GM18909 (cell line): ENCODE measurements around the gene SYNJ2.

Source experiments
- ATAC-seq: cut with Tn5 transposase; IDR thresholded peaks from one replicate; pipeline ENCODE4 v1.9.1; 2021; ENCODE audit warnings: mild to moderate bottlenecking; ENCODE audit not compliant: unreplicated experiment, poor library complexity

Gene SYNJ2

DNA sequence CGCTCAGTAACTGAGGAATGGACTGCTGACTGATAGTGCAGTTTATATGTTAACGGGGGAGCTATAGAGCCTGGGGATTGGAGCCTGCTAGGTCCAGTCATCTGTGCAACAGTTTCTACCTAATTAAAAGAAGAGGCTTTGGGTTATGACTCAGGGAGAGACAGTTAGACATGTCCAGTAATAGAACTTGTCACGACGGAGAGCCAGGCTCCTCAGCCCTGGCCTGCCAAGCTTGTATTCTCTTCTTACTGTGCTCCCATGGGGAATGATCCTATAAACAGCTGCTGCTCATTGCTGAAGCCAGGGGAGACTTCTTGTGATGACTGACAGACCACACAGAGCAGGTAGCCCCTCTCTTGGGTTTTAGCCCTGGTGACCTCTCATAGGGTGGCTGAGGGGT lies 69.3 kb downstream of the SYNJ2 start:
- no peak for ATAC-seq

DNA sequence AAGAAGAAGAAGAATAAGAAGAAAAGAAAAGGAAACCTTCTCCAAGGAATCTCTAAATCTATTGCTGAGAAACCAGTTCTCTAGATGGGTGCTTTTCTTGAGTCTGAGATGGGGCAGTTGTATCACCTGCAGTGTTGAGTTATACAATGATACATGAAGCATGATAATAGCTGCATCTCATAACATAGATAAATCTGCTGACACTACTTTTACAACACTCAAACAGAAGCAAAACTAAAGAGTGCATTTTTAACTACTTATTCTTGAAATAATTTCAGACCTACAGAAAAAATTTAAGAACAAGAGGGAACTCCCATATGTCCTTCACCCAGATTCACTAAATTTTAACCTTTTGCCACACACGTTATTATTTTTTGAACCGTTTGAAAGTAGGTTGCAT lies 70.3 kb downstream of the SYNJ2 start:
- no peak for ATAC-seq

DNA sequence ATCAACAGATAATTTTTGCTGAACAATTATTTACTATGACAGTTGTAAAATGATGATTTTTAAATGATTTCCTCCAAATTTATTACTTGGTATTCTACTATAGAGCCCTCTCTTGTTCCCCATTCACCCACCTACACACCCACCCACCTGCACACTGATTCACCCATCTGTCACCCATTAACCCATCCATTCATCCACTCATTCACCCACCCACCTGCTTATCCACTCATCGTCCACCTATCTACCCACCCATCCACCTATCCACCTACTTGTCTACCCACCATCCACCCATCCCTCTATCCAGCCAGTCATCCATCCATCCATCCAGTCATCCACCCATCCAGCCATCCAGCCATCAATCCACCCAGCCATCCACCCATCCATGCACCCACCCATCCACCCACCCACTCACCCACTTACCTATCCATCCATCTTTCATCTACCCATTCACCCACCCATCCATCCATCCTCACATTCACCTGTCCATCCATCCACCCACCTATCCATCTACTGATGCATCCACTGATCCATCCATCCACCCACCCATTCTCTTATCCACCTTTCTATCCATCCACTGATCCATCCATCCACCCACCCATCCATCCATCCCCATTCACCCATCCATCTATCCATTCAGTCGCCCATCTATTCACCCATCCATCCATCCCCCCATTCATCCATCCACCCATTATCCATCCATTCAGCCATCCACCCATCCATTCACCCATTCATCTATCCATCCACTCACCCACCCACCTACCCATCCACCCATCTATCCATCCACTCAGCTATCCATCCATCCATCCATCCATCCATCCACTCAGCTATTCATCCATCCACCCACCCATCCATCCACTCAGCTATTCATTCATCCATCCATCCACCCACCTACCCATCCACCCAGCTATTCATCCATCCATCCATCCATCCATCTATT lies 72.0 kb downstream of the SYNJ2 start:
- ATAC-seq: no peak

DNA sequence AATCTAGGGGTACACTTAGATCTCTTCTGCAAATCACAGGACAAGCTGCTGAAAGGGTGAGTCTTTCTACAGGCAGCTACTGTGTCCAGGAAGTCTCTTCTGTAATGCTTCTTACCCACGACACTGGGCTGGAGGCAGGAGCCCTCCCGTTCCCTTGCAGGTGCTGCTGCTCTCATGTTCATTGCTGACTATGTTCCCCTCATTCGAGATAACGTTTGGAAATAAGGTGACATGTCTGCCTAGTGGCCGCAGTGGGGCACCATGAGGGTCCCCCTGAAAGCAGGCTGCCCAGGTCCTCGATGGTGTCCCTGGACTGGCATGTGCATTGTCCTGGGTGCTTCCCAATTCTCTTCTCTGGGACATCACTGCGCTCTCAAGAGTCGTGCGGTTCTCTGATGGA lies 74.7 kb downstream of the SYNJ2 start:
- ATAC-seq: no peak

DNA sequence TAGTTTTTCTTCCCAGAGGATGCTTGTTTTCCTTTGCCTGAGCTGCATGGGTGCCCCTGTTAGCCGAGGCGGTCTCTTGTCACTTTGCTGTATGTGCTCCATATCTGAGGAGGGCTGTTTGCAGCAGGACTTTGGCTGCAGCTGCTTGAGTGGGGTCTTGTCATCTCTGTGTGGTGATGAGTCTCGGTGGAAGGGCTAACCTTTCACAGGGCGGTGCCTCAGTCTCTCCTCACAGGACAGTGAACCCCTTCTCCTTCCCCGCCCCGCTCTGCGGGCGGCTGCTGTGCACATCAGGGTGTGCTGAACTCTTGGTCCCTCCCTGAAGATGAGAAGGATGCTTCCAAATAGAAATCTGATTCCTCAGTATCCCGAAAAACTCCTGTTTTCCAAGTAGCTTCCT lies 75.1 kb downstream of the SYNJ2 start:
- no peak for ATAC-seq

DNA sequence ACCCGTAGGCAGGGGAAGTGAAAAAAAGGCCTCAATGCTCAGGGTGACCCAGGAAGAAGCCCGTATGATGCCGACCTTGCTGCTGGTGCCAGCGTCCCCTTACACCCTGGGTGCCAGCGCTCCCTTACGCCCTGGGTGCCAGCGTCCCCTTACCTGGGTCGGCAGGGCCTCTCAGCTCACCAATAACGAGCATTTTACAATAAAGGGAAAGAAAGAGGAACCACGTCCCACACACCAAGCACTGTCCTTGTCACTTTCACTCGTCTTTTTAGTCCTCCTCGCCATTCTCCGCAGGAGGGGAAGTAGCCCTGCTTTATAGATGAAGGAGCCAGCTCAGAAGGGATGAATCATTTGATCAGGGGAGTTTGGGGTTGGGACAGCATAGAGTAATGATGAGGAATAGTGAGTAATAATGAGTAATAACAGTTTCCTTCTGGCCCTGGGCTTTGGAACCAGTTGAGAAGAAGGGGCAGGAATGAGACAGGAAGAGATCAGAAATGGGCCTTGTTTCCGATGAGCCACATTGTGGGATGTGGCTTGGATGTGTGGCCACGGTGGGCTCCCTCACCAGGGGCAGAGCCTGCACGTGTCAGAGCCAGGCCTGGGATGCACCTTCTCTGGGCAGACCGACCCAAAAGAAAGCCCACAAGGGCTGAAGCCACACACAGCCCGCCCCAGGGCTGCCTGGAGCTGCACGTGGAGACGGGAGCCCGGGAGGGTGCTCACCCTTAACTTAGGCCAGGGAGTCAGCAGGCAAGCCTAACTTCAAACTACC lies 75.7 kb downstream of the SYNJ2 start:
- ATAC-seq: no peak

DNA sequence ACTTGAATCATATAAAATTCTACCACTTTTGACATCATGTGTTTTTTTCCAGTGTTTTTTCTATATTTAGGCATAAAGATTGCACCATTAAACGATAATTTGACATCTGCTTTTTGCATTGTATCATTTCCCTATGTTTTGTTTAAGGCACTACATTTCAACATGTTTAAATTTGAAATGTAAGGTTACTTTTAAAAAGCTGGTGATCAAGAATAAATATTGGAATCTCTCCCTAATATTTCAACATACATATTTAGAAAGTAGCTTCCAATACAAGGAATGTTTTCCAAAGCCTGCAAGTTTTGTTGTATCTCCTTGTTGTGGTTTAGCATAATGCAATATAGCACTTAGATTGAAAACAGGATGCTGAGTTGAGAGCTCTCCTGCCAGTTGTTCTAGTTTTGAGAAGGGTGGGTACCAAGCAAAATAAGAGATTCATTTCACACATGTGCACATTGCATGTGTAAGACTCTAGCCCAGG lies 76.5 kb downstream of the SYNJ2 start:
- no peak for ATAC-seq

DNA sequence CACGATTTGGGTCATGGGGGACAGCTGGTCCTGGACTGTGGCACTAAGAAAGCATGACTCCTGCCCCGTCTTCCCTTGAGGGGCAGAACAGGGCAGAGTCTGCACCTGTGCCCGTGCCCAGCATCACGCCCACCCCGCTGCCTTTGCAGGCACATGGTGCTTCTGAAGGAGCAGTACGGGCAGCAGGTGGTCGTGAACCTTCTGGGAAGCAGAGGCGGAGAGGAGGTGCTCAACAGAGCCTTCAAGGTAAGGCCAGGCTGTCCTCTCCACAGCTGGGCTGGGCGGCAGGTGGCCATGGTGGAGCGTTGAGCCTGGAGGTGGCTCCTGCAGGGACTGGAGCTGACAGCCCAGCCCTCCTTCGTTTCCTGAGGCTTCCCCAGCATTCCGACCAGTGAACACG lies 77.4 kb downstream of the SYNJ2 start:
- ATAC-seq: no peak

DNA sequence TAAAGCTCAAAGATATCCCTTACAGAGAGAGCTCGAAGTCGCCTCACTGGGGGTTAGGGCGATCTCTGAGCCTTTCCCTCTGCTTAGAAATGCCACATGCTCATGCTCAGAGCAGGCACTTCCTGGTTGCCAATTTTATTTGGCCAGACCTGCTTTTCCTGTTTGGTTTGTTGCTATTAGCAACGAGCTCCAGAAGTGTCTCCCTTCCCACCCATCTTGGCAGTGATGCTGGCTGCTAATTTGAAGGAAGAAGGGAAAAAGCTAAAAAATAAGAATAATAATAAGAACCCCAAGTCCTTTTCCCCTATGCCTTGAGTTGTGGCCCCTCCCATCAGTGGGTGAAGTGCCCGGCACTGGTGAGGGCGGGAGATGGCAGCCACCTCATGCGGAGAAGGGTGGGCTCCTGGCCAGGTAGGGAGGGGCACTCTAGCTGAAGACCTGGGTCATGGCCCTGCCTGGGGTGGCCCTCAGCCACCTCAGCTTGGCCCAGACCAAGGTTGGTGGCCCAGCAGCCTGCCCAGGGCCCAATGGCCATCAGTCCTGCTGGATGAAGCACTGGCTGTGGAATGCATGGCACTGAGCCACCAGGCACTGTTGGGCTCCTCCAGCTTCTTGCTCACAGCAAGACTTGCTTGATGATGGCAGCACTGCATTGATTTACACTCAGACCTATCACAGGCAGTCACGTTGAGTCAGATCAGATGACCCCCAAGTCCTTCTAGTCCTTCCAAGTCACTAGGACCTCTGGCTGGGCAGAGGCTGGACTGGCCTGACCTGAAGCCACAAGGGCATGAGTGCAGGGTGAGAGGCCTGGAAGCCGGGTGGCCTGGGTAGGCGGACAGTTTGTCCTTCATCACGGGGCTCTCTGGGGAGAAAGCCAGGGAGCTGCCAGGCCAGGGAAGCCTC lies 79.0 kb downstream of the SYNJ2 start:
- no peak for ATAC-seq

DNA sequence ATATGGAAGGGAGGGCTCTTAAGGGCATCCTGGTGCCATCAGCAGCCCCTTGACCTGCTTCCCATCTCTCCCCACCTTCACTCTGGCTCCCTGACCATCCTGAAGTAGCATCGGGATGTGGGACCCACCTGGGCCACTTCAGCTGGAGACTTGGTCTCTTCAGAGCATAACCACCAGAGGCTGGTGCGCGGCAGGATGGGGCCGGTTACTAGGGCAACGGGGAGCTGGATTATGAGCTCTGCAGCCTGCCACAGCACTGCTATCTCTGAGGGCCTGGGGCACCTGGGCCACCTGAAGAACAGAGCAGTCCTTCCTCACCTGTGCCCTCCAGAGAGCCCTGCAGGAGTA lies 79.7 kb downstream of the SYNJ2 start:
- ATAC-seq: no peak

DNA sequence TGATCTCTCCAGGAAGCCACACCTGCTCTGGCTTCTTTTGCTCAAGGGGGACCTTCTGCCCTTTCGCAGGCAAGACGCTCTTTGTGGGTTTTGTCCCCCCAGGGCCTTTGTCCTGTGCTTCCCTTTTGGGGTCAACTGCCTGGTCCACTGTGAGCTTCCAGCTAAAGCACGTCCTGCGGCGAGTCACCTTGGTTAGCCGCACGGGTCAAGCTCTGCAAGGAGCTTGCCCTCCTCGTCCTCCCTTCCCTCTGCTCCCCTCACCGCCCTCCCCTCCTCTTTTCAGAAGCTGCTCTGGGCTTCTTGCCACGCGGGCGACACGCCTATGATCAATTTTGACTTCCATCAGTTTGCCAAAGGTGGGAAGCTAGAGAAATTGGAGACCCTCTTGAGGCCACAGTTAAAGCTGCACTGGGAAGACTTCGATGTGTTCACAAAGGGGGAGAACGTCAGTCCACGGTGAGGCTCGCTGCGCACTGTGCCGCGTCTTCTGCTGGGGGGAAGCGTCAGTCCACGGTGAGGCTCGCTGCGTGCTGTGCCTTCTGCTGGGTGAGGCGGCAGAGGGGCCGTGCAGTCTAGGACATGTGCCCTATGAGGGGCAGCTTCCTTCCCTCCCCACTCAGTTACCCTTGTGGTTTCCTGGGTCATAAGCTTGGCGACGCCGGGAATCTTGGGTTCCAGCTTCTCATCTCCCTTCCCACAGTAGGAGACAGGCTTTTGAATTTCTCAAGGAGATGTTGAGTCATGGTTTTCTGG lies 80.2 kb downstream of the SYNJ2 start:
- ATAC-seq: no peak

DNA sequence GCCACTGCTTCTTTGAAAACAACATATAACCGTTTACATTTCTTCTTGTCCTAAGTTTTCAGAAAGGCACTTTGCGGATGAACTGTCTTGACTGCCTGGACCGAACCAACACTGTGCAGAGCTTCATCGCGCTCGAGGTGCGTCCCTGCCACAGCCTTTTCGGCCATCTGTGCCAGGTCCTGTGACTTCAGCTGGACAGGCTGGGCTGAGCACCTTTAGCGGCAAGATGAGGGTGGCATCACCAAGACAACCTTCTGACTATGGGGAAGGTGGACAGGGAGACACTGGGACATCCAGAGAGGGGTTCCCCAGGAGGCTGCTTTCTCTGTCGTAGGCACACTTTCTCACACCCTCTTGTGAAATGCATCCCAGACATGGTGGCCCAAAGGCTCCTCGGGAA lies 82.1 kb downstream of the SYNJ2 start:
- ATAC-seq: no peak

DNA sequence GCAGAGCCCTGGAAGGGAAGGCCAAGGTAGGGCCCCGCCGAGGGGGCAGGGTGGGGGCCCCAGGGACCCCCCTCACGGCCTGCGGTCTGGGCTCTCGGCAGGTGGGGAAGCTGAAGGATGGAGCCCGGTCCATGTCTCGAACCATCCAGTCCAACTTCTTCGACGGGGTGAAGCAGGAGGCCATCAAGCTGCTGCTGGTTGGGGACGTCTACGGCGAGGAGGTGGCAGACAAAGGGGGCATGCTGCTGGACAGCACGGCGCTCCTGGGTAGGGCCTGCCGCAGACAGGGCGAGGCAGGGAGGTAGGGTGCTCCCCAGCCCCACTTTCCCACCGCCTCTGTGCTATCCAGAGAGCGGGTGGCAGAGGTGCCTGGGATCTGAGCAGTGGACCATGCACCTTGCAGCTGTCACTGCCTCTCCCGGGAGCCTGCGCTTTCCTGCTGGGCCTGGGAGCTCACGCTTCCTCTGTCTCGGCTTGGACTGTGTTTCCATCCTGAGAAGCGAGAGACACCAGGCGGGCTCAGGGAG lies 83.1 kb downstream of the SYNJ2 start:
- no peak for ATAC-seq

DNA sequence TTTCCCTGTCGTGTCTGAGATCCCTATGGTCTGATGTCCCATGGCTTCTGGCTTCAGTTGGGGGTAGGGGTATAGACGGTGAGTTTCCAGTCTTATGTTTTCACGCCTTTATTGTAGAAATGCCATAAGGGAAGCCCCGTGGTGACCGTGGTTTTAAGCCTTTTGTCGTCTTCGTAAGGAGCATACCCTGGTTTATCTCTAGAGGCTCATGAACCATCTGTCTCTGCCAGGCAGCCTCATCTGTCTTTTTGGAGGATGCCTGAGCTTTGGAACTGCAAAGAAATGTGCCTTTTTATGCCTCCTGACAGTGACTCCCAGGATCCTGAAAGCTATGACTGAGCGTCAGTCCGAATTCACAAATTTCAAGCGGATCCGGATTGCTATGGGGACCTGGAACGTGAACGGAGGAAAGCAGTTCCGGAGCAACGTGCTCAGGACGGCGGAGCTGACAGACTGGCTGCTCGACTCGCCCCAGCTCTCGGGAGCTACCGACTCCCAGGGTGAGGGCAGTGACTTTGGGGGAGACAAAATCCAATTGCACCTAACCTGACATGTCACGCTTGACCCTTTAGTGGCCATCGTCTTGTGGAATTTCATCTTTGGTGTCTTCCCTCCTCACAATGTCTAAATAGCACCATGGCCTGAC lies 84.6 kb downstream of the SYNJ2 start:
- ATAC-seq: no peak

DNA sequence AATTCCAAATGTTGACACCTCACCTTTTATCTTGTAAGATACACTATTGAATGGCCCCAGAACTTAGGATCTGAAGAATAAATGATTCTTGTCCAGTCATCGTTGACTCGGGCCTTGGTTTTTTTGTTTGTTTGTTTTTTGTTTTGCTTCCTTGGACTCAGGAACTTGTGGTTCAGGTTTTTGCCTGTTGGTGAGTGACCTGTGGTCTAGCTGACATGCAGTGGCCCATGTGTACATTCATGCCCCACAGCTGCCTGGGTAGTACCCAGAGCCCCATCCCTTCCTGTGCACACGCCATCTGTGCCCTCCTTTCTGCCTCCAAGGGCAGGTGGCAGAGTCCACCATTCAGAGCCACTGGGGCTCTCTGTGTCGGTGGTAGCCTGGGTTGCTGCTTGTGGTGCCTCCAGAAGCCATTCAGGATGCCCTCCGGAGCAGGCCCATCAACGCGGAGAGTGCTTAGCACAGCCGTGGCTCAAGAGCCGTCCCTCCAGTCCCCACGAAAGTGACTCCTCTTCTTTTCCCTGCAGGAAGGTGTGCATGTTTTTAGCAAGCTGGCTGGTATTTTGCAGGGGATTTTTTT lies 85.9 kb downstream of the SYNJ2 start:
- ATAC-seq: no peak

DNA sequence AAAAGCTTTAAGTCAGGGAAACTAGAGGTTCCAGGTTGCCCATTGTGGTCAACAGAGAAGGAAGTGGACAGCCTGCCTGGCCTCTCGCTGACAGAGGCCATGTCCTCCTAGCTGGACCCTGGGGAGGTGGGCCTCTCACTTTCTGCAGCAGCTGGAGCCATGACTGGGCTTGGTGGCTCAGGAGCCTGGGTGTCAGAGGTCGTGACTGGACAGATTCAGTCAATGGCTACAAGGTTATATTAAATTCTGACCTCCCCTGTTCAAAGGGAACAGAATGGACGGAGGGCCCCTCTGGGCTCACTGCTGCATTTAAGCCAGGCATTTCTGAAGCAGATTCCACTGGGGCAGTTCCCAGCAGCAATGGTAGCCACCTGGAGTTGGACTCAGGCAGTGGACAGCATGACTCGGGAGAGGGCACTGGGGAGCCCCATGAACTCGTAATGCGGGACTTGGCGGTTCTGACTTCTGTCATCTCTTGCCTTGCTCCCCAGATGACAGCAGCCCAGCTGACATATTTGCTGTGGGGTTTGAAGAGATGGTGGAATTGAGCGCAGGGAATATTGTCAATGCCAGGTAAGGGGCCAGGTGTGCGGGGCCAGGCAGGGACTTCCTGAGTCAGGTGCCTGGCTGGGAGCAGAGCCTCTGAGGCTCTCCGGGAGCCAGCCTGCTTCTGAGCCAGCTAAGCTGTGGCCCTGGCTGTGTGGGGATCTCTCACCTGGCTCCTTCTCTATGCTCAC lies 86.7 kb downstream of the SYNJ2 start:
- no peak for ATAC-seq

DNA sequence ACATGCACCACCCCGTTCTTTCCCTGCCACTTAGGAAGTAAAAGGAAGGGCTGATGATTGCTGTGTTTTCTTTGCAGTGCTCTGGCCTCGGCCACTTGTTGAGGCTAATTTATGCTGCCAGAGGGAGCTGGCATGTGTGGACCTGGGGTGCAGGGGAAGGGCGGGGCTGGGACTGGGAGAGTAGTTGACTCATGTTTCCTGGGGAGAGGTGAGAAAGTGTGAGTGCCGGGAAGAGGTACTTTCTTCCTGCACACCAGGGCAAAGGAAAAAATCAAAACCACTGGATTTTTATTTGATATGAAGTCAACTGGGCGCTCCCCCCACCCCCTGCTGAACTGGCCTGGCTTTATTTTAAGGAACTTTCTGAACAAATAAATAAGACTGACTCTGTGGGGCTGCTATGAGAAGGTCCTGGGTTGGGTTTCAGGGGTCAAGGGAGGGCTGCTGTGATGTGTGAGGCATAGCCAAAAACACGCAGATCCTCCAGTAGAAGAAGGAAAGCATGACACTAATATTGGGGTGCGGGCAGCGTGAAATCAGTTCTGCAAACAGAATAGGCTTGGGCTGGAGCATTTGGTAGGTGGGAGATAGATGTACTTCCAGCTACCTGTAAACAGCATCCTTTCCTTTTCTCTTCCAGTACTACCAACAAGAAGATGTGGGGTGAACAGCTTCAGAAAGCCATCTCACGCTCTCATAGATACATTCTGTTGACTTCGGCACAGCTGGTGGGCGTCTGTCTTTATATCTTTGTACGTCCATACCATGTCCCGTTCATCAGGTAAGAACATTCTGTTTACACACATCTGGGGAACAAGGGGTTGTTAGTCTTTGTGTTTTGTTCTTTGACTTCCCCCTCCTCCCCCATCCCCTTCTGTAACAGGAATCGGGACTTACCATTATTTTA lies 87.5 kb downstream of the SYNJ2 start:
- no peak for ATAC-seq
